ENCODE measurements around the gene SHISAL2B.
"Not testable (repeated sequence)": the region's sequence is repeated elsewhere in the genome, so short reads cannot be mapped to it uniquely, and the experiment has no call there.

Gene SHISAL2B

DNA sequence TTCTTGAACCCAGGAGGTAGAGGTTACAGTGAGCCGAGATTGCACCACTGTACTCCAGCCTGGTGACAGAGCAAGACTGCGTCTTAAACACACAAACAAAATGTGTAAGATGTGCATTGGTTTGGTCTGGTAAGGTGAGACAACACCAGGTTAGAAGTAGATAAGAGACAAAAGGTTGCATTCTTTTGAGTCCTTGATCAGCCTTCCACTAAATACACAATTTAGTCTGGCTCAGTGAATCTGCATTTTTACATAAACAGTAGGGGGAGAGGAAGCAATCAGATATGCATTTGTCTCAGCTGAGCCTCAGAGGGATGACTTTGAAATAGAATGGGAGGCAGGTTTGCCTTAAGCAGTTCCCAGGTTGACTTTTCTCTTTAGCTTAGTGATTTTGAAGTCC lies 15.8 kb downstream of the SHISAL2B start:
- not testable (repeated sequence) for DNase-seq

DNA sequence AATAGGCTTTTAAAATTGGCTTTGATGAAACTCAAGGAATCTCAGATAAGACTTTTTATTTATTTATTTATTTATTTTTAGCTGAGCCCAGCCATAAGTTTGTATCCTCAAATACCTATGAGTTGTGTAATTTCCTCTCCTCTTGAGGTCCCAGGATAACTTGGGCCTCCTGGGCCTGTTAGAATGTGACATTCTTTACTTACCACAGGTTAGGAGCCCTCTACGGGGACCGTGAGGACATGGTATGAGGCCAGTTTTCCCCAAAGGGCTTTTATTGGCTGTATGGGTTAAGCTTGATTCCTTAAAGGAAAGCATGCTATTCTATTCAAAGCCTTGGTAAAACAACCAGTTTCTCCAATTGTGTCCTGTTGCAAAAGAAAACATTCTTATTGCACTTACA lies 16.9 kb downstream of the SHISAL2B start:
- no peak for DNase-seq

DNA sequence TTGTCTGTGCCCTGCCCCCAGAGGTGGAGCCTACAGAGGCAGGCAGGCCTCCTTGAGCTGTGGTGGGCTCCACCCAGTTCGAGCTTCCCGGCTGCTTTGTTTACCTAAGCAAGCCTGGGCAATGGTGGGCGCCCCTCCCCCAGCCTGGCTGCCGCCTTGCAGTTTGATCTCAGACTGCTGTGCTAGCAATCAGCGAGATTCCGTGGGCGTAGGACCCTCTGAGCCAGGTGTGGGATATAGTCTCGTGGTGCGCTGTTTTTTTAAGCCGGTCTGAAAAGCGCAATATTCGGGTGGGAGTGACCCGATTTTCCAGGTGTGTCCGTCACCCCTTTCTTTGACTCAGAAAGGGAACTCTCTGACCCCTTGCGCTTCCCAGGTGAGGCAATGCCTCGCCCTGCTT lies 24.2 kb downstream of the SHISAL2B start:
- DNase-seq, result not testable (repeated sequence)

DNA sequence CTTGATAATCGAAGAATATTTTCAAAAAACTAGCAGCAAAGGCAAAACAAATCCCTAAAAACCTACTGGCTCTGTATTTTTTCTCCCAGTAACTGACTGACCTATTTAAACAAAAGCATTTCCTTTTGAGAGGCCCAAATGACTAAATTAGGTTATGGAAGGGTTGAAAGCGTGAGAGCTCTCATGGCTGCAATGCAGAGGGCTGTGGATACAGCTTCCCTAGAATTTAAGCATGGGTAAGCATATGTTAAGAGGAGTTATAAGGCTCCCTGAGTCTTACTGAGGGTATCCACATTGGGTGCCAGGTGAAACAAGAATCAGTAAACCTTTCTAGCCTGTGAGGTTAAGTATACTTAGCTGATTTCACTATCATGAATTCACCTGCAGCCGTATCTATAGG lies 32.3 kb downstream of the SHISAL2B start:
- no peak for DNase-seq

DNA sequence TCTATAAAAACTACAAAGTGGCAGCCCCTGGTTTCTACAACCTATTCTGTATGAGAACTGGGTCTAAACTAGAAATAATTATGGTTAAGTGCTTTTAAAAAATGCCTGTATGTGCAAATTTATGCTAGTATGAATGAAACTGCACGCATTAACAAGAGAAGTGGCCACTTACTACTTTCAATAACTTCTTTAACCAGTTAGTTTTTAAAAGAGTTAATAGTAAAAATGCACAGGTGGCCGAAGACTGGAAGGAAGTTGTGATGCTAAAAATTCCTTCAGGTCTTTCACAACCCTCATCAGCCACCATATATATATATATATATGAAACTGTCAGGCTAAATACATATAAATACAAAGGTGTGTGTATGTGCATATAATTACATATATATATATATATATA lies 36.8 kb downstream of the SHISAL2B start:
- DNase-seq, result no peak

DNA sequence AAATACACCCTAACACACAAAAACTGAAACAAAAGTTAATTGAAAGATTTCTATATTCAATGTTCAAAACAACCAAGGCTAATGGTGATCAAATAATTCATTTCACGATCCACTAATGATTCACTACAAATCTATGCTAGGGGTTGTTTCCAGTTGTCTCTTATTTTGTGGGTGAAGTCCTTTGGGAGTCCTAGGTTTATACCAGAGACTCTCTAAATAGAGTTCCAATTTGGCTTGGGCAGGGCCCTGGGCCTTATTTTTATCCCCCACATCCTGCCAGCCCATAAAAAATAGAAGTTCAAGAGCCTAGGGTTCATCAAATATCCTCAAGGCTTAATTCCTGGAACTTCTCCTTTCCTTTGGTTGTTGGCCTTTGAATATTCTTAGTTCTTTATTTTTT lies 52.1 kb downstream of the SHISAL2B start:
- DNase-seq, result no peak

DNA sequence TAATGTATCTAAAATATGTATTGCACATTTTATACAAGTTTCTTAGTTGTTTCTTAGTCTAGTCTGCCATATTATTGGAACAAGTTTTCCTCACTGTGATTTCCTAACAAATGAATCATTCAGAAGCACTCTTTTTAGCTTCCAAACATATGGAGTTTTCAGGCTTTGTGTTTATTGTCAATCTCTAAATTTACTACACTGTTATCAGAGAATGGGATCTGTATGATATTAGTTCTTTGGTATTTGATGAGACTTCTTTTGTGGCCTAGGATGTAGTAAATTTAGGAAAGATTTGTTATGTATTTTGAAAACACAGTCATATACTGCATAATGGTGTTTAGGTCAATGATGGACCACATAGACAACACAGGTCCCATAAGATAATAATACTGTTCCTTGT lies 52.5 kb downstream of the SHISAL2B start:
- no peak for DNase-seq

DNA sequence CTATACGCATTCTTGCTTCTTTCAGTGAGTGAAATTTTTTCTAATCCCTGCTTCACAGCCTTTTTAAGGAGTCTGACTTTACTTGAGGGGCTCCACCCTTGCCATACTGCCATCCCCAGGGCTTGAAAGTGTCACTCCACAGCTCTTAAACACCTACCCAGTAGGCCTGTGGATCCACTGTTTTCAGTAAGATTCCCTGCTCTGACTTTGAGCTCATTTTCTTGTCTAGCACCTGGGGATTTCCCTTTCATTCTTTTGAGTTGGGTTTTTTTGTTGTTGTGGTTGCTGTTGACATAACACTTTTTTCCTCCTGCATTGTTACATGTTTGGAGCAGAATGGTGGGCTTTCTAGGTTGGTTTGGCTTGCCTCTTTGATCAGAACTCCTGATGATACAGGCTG lies 54.6 kb downstream of the SHISAL2B start:
- DNase-seq, result no peak

DNA sequence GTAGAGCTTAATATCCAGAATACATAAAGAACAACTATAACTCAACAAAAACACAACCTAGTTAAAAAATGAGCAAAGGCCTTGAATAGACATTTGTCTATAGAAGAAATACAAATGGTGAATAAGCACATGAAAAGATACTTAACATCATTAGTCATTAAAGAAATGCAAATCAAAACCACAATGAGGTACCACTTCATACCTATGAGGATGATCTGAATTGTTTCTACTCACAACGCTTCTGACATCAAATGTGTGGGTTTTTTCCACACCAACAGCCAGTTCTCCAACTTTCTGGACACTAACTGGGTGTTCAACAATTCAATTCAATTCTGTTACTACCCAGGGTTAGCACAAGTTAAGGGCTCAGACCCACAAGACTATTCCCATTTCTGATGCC lies 56.1 kb downstream of the SHISAL2B start:
- DNase-seq, result no peak

DNA sequence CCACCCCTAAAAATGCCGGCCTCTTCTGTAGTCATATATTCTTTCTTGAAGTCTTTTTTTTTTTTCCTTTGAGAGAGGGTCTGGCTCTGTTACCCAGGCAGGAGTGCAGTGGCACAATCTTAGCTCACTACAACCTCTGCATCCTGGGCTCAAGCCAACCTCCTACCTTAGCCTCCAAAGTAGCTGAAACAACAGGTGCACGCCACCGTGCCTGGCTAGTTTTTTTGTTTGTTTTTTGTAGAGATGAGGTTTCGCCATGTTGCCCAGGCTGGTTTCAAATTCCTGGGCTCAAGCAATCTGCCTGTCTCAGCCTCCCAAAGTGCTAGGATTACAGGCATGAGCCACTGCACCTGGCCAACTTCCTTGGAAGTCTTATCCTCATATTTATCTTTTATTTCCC lies 59.1 kb downstream of the SHISAL2B start:
- no peak for DNase-seq

DNA sequence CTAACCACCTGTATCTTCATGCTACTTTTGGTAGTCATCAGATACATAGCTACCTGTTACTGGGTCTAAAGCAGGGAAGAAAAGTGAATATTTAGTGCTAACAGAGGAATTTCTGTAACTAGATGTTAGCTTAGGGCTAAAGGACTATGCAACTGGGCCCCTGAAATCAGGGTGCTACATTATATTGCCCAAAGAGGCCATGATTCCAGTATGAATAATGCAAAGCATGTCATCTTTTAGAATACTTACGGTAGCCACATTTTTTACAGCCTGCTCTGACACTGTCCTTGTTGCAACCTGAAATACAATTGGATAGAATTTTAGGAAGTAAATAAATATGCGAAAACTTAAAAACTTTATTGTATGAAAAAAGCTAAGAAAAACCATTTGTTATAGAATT lies 63.8 kb downstream of the SHISAL2B start:
- DNase-seq, result no peak

DNA sequence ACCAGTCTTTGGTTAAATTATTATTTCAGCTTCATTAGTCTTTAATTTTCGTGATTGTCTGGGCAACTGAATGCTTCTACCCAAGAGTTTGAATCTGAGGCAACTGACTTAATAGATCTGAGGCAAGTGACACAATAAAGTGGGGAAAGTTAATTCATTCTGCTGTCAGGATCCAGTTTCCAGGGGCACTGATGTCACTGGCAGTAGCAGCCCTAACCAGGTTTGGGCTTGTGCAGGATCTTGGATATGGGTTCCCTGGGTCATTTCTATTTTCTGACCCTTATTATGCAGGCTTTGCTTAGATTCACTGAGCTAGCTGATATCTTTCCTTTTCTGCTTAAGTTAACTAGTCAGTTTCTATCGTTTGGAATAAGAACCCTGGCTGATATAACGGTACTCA lies 68.6 kb downstream of the SHISAL2B start:
- DNase-seq, result no peak

DNA sequence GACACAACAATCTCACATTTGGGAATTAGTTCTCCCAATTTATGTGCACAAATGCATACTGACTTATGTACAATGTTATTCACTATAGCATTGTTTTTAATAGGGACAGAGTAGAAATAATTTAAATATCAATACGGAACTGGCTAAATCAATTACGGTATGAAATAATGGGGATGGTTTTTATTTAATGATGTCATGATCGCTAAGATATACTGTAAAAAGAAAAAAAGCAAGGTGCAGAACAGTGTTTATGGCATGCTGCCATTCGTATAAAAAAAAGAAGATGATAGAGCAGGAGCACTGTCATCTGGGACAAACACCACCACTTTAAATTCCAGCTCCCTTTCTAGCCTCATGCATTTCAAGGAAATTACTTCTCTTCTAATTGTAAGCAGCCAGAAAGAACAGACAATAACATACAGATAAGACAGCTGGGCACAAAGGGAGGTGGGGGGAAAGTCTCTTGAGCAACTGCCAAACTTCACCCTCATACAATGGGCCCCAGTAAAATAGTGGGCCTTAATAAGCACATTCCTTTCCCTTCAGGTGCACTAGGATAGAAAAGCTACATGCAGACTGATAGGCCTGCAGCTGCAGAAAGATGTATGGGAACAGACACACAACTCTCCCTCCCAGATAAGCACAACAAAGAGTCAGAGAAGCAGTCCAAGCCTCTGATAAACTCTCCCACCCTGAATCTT lies 69.8 kb downstream of the SHISAL2B start:
- no peak for DNase-seq

DNA sequence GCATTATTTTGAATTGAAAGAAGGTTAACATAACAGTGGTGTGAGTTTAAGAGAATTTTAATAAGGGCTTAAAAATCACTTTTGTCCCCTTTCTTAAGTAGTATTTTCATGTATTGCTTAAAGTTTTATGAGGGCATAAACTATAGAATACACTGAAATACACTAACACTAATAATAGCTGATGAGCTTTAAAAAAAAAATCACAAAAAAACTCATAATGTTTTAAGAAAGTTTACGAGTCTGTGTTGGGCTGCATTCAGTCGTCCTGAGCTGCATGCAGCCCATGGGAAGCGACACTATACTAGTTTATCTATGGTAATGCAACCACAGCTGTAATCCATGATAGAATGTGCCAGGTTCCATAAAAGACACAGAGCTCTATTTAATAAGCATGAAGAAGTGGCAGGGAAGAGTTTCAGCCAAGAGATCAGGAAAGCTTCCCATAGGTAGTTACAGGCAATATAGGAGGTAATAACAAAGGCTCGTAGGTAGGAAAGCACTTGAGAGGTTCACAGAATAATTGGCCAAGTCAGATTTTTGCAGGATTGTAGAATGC lies 73.7 kb downstream of the SHISAL2B start:
- no peak for DNase-seq

DNA sequence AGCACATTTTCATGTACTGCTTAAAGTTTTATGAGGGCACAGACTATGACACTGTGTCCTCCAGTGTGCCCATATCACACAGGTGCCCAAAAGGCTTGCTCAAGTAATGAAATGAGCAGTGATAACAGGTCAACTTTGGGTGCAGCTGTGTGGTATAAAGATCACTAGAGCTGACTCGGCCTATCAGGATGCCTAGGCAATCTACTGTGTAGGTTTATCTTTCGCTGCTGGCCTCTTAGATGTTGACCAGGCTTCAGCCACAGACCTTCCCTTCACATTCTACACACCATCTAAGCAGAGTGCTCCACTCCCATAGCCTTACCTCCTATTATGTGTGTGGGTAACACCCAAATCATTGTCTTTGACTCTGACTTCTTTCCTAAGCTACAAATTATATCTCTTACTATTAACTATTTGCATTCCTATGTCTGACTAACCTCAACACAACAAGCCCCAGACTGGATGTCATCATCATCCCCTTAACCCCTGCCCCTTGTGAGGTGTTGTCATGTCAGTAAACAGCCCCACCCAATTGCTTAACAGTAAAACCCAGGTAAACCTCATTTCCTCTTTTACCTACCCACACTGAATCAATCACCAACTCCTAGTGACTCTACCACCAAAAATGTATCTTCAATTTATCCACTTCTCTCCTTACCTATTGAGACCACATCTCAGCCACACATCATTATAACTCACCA lies 75.7 kb downstream of the SHISAL2B start:
- no peak for DNase-seq

DNA sequence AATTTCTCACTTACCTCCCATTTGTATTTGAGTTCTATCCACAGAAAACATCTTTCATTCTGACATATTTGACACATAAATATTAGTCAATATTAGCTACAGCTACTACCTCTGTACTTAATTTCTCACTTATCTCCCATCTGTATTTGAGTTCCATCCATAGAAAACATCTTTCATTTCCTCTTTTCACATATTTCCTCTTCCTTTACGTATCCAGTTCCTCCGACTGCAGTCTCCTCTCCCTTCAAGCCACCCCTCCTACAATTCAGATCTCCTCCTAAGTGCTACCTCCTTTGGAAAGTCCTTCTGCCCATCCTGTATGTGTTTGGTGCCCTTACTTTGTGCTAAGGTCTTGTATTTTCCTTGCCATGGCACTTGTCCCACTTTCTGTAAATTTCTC lies 76.6 kb downstream of the SHISAL2B start:
- no peak for DNase-seq

Data from NCI-H446 treated with DMSO at 0.1 percent for 48 hours (cell line).